Measurements from ENCODE around the gene DIAPH2.

The DIAPH2 gene

GRCh38 chrX:97057349-97057909 is 372.8 kb downstream of the DIAPH2 start:
- no peak for DNase-seq (ENCODE audit: low read depth)

- DNase-seq (ENCODE audit: low read depth): no peak
Measured at GRCh38 chrX:97060020-97060419, 375.4 kb downstream of the DIAPH2 start.

GRCh38 chrX:97065066-97065465 is 380.4 kb downstream of the DIAPH2 start:
- DNase-seq (ENCODE audit: low read depth): no peak

GRCh38 chrX:97065973-97066372 is 381.3 kb downstream of the DIAPH2 start:
- no peak for DNase-seq (ENCODE audit: low read depth)

GRCh38 chrX:97066381-97066780 is 381.7 kb downstream of the DIAPH2 start:
- DNase-seq (ENCODE audit: low read depth): no peak

- DNase-seq (ENCODE audit: low read depth): no peak
Measured at GRCh38 chrX:97070346-97070745, 385.7 kb downstream of the DIAPH2 start.

GRCh38 chrX:97074400-97074799 is 389.8 kb downstream of the DIAPH2 start:
- DNase-seq (ENCODE audit: low read depth): no peak

GRCh38 chrX:97089116-97089515 is 404.5 kb downstream of the DIAPH2 start:
- no peak for DNase-seq (ENCODE audit: low read depth)

- no peak for DNase-seq (ENCODE audit: low read depth)
Measured at GRCh38 chrX:97096385-97096784, 411.7 kb downstream of the DIAPH2 start.

- DNase-seq (ENCODE audit: low read depth): no peak
Measured at GRCh38 chrX:97102938-97103337, 418.3 kb downstream of the DIAPH2 start.

- no peak for DNase-seq (ENCODE audit: low read depth)
Measured at GRCh38 chrX:97109730-97110129, 425.1 kb downstream of the DIAPH2 start.

- DNase-seq (ENCODE audit: low read depth): no peak
Measured at GRCh38 chrX:97117572-97117971, 432.9 kb downstream of the DIAPH2 start.

- DNase-seq (ENCODE audit: low read depth): no peak
Measured at GRCh38 chrX:97119474-97120109, 434.9 kb downstream of the DIAPH2 start.

GRCh38 chrX:97123001-97123400 is 438.4 kb downstream of the DIAPH2 start:
- DNase-seq (ENCODE audit: low read depth): no peak

- no peak for DNase-seq (ENCODE audit: low read depth)
Measured at GRCh38 chrX:97126020-97126419, 441.4 kb downstream of the DIAPH2 start.

- no peak for DNase-seq (ENCODE audit: low read depth)
Measured at GRCh38 chrX:97132664-97133415, 448.2 kb downstream of the DIAPH2 start.

GRCh38 chrX:97145934-97146333 is 461.3 kb downstream of the DIAPH2 start:
- no peak for DNase-seq (ENCODE audit: low read depth)

GRCh38 chrX:97155816-97156215 is 471.2 kb downstream of the DIAPH2 start:
- no peak for DNase-seq (ENCODE audit: low read depth)

- no peak for DNase-seq (ENCODE audit: low read depth)
Measured at GRCh38 chrX:97158269-97158668, 473.6 kb downstream of the DIAPH2 start.

GRCh38 chrX:97159916-97160800 is 475.5 kb downstream of the DIAPH2 start:
- no peak for DNase-seq (ENCODE audit: low read depth)

GRCh38 chrX:97167333-97167732 is 482.7 kb downstream of the DIAPH2 start:
- no peak for DNase-seq (ENCODE audit: low read depth)

GRCh38 chrX:97168646-97169045 is 484.0 kb downstream of the DIAPH2 start:
- no peak for DNase-seq (ENCODE audit: low read depth)

Data from stimulated activated CD8-positive, alpha-beta memory T cell treated with anti-CD3 and anti-CD28 coated beads, Interleukin-4, amount 100 ng/mL, for 24 hours (primary cell).